ENCODE measurements around the gene NTMT1. TPM values are rescaled to one million over a fixed set of nuclear protein-coding genes. Genes with fewer than 3 reads are reported as not detected.

NTMT1 gene
- total and polyA plus RNA-seq, 4 experiments from 2014 or later: 45.0 to 55.1 (median 46.9) TPM

DNA sequence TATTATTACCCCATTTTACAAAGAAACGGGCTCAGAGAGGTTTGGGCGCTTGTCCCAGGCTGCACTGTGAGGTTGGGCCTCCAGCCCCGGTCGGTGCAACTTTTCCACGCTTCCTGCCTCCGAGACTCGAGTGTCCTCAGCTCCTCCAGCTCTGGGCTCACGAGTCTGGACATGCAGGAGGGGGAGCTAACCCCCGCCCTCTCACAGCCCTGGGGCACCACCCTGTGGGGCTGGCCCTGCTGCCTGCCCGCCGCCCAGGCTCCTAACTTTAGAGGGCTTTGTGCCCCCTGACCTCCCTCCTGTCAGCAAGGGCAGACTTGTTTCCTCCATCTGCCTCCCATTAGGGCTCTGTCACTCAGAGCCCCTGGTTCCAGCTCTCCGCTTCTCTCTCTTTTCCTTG lies 20.3 kb downstream of the NTMT1 start:
- Histone ChIP-seq H3K4me1 (ENCODE audit: insufficient read depth, low read length) (peaks cover 8% of the 10 kb centered on the region), H3K27me3 (ENCODE audit: insufficient read depth, low read length) (no peaks in the 10 kb centered on the region), H3K9me3 (ENCODE audit: control insufficient read depth in 1 of 2, low read length in 2 of 2) (no peaks in the 10 kb centered on the region), H3K4me3 (ENCODE audit: low read length in 2 of 2) (no peak overlapping the region), H3K27ac (ENCODE audit: low read depth, low read length) (no peak overlapping the region), H3K36me3 (ENCODE audit: insufficient read depth, low read length) (no peaks in the 10 kb centered on the region)
- Mint-ChIP-seq H3K27me3 (peaks cover 0 to 3% of the 10 kb centered on the region in 2 donors), H3K4me1 (peaks cover 2 to 9% (median 5%) of the 10 kb centered on the region in 4 donors), H3K27ac (peak overlapping the region in 1 of 7 donors; percentile 25), H3K4me3 (peak overlapping the region in 1 of 8 donors; percentile 67), H3K36me3 (peaks cover 0 to 1% of the 10 kb centered on the region in 2 donors), H3K9me3 (no peaks in the 10 kb centered on the region)
- intact Hi-C loops (cut with micrococcal nuclease): no loop called here
- POLR2A ChIA-PET (ENCODE audit: partially characterized antibody): no interaction called here
- CTCF ChIA-PET (ENCODE audit: partially characterized antibody): no interaction called here
- DNase-seq: no peak

DNA sequence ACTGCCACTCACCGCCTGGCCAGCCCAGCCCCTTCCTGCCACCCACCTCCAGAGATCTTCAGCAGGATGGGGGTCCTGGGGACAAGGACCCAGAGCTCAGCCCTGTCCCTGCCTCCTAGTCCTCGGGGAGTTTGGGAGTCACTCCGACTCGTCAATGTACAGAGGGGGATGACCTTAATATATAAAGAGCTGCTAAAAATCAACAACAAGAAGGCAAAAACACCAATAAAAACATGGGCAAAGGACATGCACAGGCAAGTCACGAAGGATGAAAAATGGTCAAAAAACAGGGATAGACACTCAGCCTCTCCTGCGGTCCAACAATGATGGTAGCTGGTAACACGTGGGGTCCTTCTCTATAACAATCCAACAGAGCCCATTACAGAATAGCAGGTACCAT lies 20.7 kb downstream of the NTMT1 start:
- H3K9me3 ChIP-seq (ENCODE audit: control insufficient read depth in 1 of 2, low read length in 2 of 2): no peaks in the 10 kb centered on the region
- H3K27ac ChIP-seq (ENCODE audit: low read depth, low read length): no peak overlapping the region
- Mint-ChIP-seq H3K27ac (peak overlapping the region in 1 of 7 donors; percentile 25), H3K27me3 (peaks cover 0 to 3% of the 10 kb centered on the region in 2 donors), H3K9me3 (no peaks in the 10 kb centered on the region), H3K36me3 (no peaks in the 10 kb centered on the region), H3K4me1 (peaks cover 0 to 5% (median 3%) of the 10 kb centered on the region in 4 donors), H3K4me3 (peak overlapping the region in 1 of 8 donors; percentile 67)
- no peaks in the 10 kb centered on the region for H3K27me3 ChIP-seq (ENCODE audit: insufficient read depth, low read length)
- intact Hi-C loops (cut with micrococcal nuclease): no loop called here
- ChIA-PET POLR2A (ENCODE audit: partially characterized antibody) (no interaction called here), CTCF (ENCODE audit: partially characterized antibody) (no interaction called here)
- no peaks in the 10 kb centered on the region for H3K36me3 ChIP-seq (ENCODE audit: insufficient read depth, low read length)
- peaks cover 4% of the 10 kb centered on the region for H3K4me1 ChIP-seq (ENCODE audit: insufficient read depth, low read length)
- no peak for DNase-seq
- H3K4me3 ChIP-seq (ENCODE audit: low read length in 2 of 2): no peak overlapping the region

DNA sequence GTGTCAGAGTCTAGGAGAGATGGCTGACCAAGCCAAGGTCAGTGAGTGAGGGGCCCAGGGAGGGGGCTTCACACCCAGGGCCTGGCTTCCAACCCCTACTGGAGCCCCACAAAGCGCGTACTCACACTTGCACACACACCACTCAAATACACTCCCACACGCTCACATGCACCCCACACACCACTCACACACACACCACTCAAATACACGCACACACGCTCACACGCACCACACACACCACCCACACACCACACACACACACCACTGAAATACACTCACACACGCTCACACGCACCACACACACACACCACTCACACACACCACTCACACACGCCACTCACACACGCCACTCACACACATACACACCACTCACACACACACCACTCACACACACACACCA lies 21.7 kb downstream of the NTMT1 start:
- Histone ChIP-seq H3K27ac (ENCODE audit: low read depth, low read length) (no peak overlapping the region), H3K4me1 (ENCODE audit: insufficient read depth, low read length) (peaks cover 1% of the 10 kb centered on the region), H3K27me3 (ENCODE audit: insufficient read depth, low read length) (no peaks in the 10 kb centered on the region), H3K4me3 (ENCODE audit: low read length in 2 of 2) (no peak overlapping the region), H3K9me3 (ENCODE audit: control insufficient read depth in 1 of 2, low read length in 2 of 2) (no peaks in the 10 kb centered on the region), H3K36me3 (ENCODE audit: insufficient read depth, low read length) (no peaks in the 10 kb centered on the region)
- Mint-ChIP-seq H3K4me1 (peaks cover 0 to 2% (median under 1%) of the 10 kb centered on the region in 4 donors), H3K4me3 (no peak overlapping the region), H3K9me3 (no peaks in the 10 kb centered on the region), H3K27me3 (peaks cover 0 to 3% of the 10 kb centered on the region in 2 donors), H3K27ac (peak overlapping the region in 1 of 7 donors; percentile 84), H3K36me3 (no peaks in the 10 kb centered on the region)
- intact Hi-C loops (cut with micrococcal nuclease): no loop called here
- DNase-seq: no peak
- CTCF ChIA-PET (ENCODE audit: partially characterized antibody): no interaction called here
- POLR2A ChIA-PET (ENCODE audit: partially characterized antibody): no interaction called here

DNA sequence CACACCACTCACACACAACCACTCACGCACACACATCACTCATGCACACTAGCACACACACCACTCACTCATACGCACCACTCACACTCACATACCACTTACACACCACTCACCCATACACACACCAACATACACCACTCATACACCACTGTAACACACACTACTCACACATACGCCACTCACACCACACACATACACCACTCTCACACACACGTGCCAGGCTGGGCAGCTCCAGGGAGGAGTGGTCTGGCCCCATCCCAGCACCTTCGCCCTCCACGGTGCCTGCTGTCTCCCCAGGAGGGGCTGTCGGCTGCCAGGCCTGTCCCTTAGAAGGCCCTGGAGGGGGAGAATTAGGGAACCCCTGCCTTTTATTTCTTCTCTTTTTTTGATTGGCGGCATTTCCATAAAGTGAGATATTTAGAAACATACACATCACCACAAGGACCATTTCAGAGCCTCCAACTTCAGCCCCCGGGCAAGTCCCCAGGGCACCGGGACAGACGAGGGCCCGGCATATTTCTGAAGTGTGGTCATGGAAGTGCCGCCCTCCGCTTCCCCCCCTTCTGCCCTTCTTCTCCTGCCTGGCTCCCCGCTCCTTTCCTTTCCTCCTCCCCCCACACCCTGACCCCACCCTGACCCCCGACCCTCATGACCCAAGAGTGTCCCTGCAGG lies 22.3 kb downstream of the NTMT1 start:
- Histone ChIP-seq H3K4me1 (ENCODE audit: insufficient read depth, low read length) (no peaks in the 10 kb centered on the region), H3K36me3 (ENCODE audit: insufficient read depth, low read length) (no peaks in the 10 kb centered on the region), H3K4me3 (ENCODE audit: low read length in 2 of 2) (no peak overlapping the region), H3K9me3 (ENCODE audit: control insufficient read depth in 1 of 2, low read length in 2 of 2) (no peaks in the 10 kb centered on the region), H3K27me3 (ENCODE audit: insufficient read depth, low read length) (no peaks in the 10 kb centered on the region), H3K27ac (ENCODE audit: low read depth, low read length) (no peak overlapping the region)
- intact Hi-C loops (cut with micrococcal nuclease): no loop called here
- H3K27me3 Mint-ChIP-seq: peaks cover 0 to 3% of the 10 kb centered on the region in 2 donors
- CTCF ChIA-PET (ENCODE audit: partially characterized antibody): no interaction called here
- H3K36me3 Mint-ChIP-seq: no peaks in the 10 kb centered on the region
- H3K4me3 Mint-ChIP-seq: no peak overlapping the region
- no peaks in the 10 kb centered on the region for H3K4me1 Mint-ChIP-seq
- POLR2A ChIA-PET (ENCODE audit: partially characterized antibody): no interaction called here
- no peak for DNase-seq
- no peaks in the 10 kb centered on the region for H3K9me3 Mint-ChIP-seq
- H3K27ac Mint-ChIP-seq: peak overlapping the region in 1 of 7 donors; percentile 84

DNA sequence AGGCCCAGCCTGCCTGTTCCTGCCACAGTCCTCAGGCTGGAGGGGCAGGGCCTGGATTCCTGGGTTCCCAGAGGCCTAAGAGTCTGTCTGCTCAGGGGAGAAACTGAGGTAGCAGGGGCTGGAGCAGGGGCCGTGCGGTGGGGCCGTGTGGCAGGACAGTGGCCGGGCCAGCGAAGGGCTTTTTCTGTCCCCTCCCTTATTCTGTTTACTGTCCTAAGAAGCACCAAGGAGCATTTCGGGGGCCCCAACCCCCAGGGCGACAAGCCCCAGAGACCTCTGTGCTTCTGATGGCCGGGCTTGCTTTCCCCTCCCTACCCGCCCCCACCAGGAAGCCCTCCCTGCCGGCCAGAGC lies 22.8 kb downstream of the NTMT1 start:
- ChIA-PET POLR2A (ENCODE audit: partially characterized antibody) (no interaction called here), CTCF (ENCODE audit: partially characterized antibody) (no interaction called here)
- H3K9me3 ChIP-seq (ENCODE audit: control insufficient read depth in 1 of 2, low read length in 2 of 2): no peaks in the 10 kb centered on the region
- no peak for DNase-seq
- Mint-ChIP-seq H3K4me3 (no peak overlapping the region), H3K9me3 (no peaks in the 10 kb centered on the region), H3K27ac (no peak overlapping the region), H3K27me3 (peaks cover 0 to 5% of the 10 kb centered on the region in 2 donors), H3K36me3 (no peaks in the 10 kb centered on the region), H3K4me1 (no peaks in the 10 kb centered on the region)
- no peak overlapping the region for H3K4me3 ChIP-seq (ENCODE audit: low read length in 2 of 2)
- intact Hi-C loops (cut with micrococcal nuclease): no loop called here
- H3K27me3 ChIP-seq (ENCODE audit: insufficient read depth, low read length): no peaks in the 10 kb centered on the region
- no peaks in the 10 kb centered on the region for H3K4me1 ChIP-seq (ENCODE audit: insufficient read depth, low read length)
- H3K36me3 ChIP-seq (ENCODE audit: insufficient read depth, low read length): no peaks in the 10 kb centered on the region
- H3K27ac ChIP-seq (ENCODE audit: low read depth, low read length): no peak overlapping the region

DNA sequence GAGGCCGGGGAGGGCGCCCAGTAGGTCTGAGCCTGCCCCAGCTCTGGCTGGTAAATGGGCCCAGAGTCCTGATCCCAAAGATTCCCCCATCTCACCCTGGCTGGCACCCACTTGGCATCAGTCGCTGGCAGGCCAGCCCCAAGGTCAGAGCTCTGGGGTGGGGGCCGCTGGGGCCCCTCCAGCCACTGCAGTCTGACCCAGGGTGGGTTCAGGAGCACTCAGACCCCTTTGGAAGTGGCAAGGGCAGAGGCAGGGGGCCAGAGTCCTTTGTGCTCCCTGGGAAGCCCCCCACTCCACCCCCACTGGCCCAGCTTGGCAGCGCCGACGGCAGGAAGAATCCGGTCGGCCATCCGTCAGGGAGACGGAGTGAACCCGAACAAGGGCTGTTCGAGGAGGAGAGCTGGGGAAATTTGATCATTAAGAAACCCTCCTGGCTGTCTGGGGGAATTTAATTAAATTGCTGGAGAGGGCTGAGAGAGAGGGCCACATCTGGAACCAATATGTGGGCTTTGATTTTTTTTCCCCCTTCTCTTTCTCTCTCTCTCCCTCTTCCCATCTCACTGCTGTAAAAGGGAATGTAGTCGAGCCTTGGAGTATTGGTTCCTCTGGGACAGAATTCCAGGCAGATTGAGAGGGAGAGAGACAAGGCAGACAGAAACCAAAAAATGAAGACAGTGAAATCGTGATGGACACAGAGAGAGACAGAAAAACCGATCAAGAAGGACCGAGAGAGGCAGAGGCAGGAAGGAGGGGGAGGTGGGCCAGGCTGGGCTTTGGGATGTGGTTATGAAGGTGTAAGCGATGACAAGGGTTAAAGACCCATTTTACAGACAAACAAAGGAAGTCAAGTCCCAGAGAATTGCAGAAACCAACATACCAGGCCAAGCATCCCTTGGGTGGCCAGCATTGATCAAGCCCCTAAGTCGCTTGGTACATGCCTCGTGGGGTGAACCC lies 24.0 kb downstream of the NTMT1 start:
- no peaks in the 10 kb centered on the region for H3K4me1 Mint-ChIP-seq
- POLR2A ChIA-PET (ENCODE audit: partially characterized antibody): no interaction called here
- H3K36me3 ChIP-seq (ENCODE audit: insufficient read depth, low read length): no peaks in the 10 kb centered on the region
- CTCF ChIA-PET (ENCODE audit: partially characterized antibody): no interaction called here
- intact Hi-C loops (cut with micrococcal nuclease): no loop called here
- H3K4me1 ChIP-seq (ENCODE audit: insufficient read depth, low read length): no peaks in the 10 kb centered on the region
- no peak overlapping the region for H3K4me3 ChIP-seq (ENCODE audit: low read length in 2 of 2)
- H3K27me3 ChIP-seq (ENCODE audit: insufficient read depth, low read length): no peaks in the 10 kb centered on the region
- no peak overlapping the region for H3K4me3 Mint-ChIP-seq
- H3K27ac Mint-ChIP-seq: no peak overlapping the region
- H3K27me3 Mint-ChIP-seq: peaks cover 0 to 5% of the 10 kb centered on the region in 2 donors
- no peaks in the 10 kb centered on the region for H3K36me3 Mint-ChIP-seq
- no peak for DNase-seq
- H3K27ac ChIP-seq (ENCODE audit: low read depth, low read length): no peak overlapping the region
- no peaks in the 10 kb centered on the region for H3K9me3 Mint-ChIP-seq
- H3K9me3 ChIP-seq (ENCODE audit: control insufficient read depth in 1 of 2, low read length in 2 of 2): no peaks in the 10 kb centered on the region

DNA sequence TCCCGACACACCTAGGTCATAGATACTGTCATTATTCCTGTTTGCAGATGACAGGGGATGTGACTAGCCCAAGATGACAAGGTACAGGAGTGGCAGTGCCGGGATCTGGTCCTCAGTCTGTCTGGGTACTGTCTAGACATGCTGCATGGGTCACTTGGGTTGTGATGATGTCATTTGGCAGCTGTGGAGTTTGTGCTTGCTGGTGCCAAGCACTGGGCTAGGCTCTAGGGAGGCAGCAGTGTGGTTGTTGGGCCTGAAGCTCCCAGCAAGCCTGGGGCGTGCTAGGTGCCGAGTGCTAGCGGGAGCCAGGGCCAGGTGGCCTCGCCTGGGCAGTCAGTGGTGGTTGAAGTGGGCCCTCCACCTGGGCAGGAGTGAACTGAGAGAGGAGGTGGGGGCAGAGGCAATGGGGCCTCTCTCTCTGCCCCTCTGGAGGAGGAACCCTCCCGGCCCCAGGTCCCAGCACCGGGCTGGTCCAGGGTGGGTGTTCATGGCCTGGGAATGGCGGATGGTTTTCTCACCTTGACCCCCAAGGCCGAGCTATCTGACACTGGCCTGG lies 24.8 kb downstream of the NTMT1 start:
- Mint-ChIP-seq H3K36me3 (no peaks in the 10 kb centered on the region), H3K9me3 (no peaks in the 10 kb centered on the region), H3K27ac (peak overlapping the region in 1 of 7 donors; percentile 27), H3K4me1 (no peaks in the 10 kb centered on the region), H3K27me3 (peaks cover 0 to 5% of the 10 kb centered on the region in 2 donors), H3K4me3 (no peak overlapping the region)
- H3K27me3 ChIP-seq (ENCODE audit: insufficient read depth, low read length): no peaks in the 10 kb centered on the region
- no peaks in the 10 kb centered on the region for H3K36me3 ChIP-seq (ENCODE audit: insufficient read depth, low read length)
- POLR2A ChIA-PET (ENCODE audit: partially characterized antibody): no interaction called here
- intact Hi-C loops (cut with micrococcal nuclease): no loop called here
- no peak overlapping the region for H3K27ac ChIP-seq (ENCODE audit: low read depth, low read length)
- H3K9me3 ChIP-seq (ENCODE audit: control insufficient read depth in 1 of 2, low read length in 2 of 2): no peaks in the 10 kb centered on the region
- no peaks in the 10 kb centered on the region for H3K4me1 ChIP-seq (ENCODE audit: insufficient read depth, low read length)
- no peak for DNase-seq
- CTCF ChIA-PET (ENCODE audit: partially characterized antibody): no interaction called here
- no peak overlapping the region for H3K4me3 ChIP-seq (ENCODE audit: low read length in 2 of 2)

Measured in CD4-positive, alpha-beta memory T cell (primary cell).